Cardiac muscle cell (in vitro differentiated cells and primary cell): ENCODE data around the gene SLC25A12. TPM values are rescaled to one million over a fixed set of nuclear protein-coding genes. Genes with fewer than 3 reads are reported as not detected.

ENCODE experiments used
- DNase-seq, 2 donors: peaks; one replicate each; pipeline versions ENCODE4 v3.0.0 to v3.0.0-alpha.2; 2010 to 2017; ENCODE audit warnings: low read depth in 1 of 2, low spot score in 1 of 2
- H3K27ac ChIP-seq: fragments of 200-600 bp; sonication (generic); 2 replicates; pipeline ENCODE4 v1.5.1; 2016
- H3K27me3 ChIP-seq: fragments of 200-600 bp; sonication (generic); 2 replicates; pipeline ENCODE4 v1.6.0; 2016; ENCODE audit warnings: control low read depth
- H3K36me3 ChIP-seq: fragments of 200-600 bp; sonication (generic); 2 replicates; pipeline ENCODE4 v1.5.1; 2016; ENCODE audit warnings: control low read depth
- H3K4me1 ChIP-seq: fragments of 200-600 bp; sonication (generic); 2 replicates; pipeline ENCODE4 v1.8.1; 2017; ENCODE audit warnings: low read depth, mild to moderate bottlenecking, mixed run types
- H3K4me3 ChIP-seq: fragments of 200-600 bp; sonication (generic); 2 replicates; pipeline ENCODE4 v1.5.1; 2016; ENCODE audit warnings: mild to moderate bottlenecking
- H3K9me3 ChIP-seq: fragments of 200-600 bp; sonication (generic); 2 replicates; pipeline ENCODE4 v1.5.1; 2017; ENCODE audit warnings: low read depth, mild to moderate bottlenecking, control low read depth
- polyA plus RNA-seq: library from polyadenylated mRNA; unstranded; fragments of >200 nt; fragmentation: Nextera tagmentation; extraction: Ambion mirVana; gene quantifications from 2 replicates; pipeline ENCODE4 v1.2.1, GENCODE V29; 2016
- total RNA-seq: library from RNA; depleted of rRNA; stranded (reverse); fragments of >200 nt; gene quantifications from 2 replicates; pipeline ENCODE4 v1.2.3, GENCODE V29; 2016
- TF ChIP-seq, protein P1 (sequence below): IDR thresholded peaks from 2 replicates; pipeline ENCODE4 v1.5.1; 2012; ENCODE audit warnings: low read depth, mild to moderate bottlenecking, low read length

The SLC25A12 gene
- total and polyA plus RNA-seq, 2 experiments from 2014 or later, result 25.5 to 53.3 TPM

DNA sequence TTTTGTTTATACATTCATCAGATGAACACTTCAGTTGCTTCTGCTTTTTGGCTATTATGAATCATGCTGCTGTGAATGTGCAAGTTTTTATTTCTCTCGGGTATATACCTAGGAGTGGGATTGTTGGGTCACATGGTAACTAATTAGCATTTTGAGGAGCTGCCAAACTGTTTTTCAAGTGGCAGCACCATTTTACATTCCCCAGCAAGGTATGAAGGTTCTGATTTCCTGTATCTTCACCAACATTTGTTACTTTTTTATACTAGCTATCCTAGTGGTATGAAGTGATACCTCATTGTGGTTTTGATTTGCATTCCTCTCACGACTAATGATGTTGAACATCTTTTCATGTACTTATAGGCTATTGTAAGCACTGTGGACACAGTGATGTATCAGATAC is 152.9 kb downstream of the SLC25A12 start:
- H3K4me3 ChIP-seq, result no peak overlapping the region
- no peaks in the 10 kb centered on the region for H3K4me1 ChIP-seq
- no peaks in the 10 kb centered on the region for H3K9me3 ChIP-seq
- no peak overlapping the region for H3K27ac ChIP-seq
- H3K27me3 ChIP-seq, result no peaks in the 10 kb centered on the region
- peak in 1 of 2 donors; percentile 5 for DNase-seq
- TF ChIP-seq, protein P1, sequence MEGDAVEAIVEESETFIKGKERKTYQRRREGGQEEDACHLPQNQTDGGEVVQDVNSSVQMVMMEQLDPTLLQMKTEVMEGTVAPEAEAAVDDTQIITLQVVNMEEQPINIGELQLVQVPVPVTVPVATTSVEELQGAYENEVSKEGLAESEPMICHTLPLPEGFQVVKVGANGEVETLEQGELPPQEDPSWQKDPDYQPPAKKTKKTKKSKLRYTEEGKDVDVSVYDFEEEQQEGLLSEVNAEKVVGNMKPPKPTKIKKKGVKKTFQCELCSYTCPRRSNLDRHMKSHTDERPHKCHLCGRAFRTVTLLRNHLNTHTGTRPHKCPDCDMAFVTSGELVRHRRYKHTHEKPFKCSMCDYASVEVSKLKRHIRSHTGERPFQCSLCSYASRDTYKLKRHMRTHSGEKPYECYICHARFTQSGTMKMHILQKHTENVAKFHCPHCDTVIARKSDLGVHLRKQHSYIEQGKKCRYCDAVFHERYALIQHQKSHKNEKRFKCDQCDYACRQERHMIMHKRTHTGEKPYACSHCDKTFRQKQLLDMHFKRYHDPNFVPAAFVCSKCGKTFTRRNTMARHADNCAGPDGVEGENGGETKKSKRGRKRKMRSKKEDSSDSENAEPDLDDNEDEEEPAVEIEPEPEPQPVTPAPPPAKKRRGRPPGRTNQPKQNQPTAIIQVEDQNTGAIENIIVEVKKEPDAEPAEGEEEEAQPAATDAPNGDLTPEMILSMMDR, result no peak
- peaks cover 51% of the 10 kb centered on the region for H3K36me3 ChIP-seq

DNA sequence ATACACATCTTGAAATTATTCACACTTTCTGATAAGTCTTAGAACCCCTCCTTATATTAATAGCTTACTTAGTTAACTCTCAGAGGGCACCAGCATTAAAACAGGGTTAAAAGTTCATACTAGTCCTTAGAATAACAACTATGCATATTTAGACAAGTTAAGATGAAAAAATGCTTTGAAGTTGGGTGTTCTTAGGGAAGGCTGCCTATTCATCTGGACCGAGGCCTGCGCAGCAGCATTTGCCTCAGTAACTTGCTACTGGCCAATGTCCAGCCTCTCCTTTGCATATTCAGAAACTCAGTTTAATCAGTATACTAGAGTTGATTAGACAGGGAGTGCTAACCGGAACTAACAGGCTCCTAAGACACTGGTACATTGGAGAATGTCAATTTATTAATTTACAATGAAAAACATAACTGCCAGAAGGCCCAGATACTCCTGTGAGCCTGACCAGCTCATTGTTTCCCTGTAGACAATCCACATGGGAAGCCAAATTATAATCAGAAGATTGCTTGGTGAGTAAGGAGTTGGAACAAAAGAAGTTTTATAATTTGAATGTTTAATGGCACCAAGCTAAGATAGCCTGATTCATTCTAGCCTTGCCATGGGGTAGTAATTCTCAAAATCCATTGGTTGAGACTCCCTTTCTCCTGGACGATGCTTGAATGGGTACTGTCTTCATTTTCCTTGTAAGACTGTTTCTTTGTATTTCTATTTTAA is 157.9 kb downstream of the SLC25A12 start:
- no peaks in the 10 kb centered on the region for H3K9me3 ChIP-seq
- H3K36me3 ChIP-seq, result peaks cover 22% of the 10 kb centered on the region
- no peaks in the 10 kb centered on the region for H3K4me1 ChIP-seq
- no peak overlapping the region for H3K27ac ChIP-seq
- TF ChIP-seq, protein P1, result no peak
- H3K4me3 ChIP-seq, result no peak overlapping the region
- H3K27me3 ChIP-seq, result no peaks in the 10 kb centered on the region
- DNase-seq, result no peak

Other genes starting within 250 kb of the SLC25A12 start
- 79.9 and 82.4 TPM in 2 replicates for gene DYNC1I2, start 206.8 kb downstream of the SLC25A12 start, total RNA-seq
- gene DYNC1I2, start 206.8 kb downstream of the SLC25A12 start, polyA plus RNA-seq, result 62.2 and 67.5 TPM in 2 replicates
- gene HAT1, start 28.2 kb upstream of the SLC25A12 start, total RNA-seq, result 30.7 and 33.6 TPM in 2 replicates
- gene HAT1, start 28.2 kb upstream of the SLC25A12 start, polyA plus RNA-seq, result 64.3 and 84.0 TPM in 2 replicates
- gene METAP1D, start 105.7 kb upstream of the SLC25A12 start, total RNA-seq, result 3.0 and 4.0 TPM in 2 replicates
- 7.3 and 12.0 TPM in 2 replicates for gene METAP1D, start 105.7 kb upstream of the SLC25A12 start, polyA plus RNA-seq
- gene DLX1, start 191.3 kb upstream of the SLC25A12 start, total RNA-seq, result not detected in 2 replicates
- gene DLX1, start 191.3 kb upstream of the SLC25A12 start, polyA plus RNA-seq, result not detected in 2 replicates
- gene DLX2, start 208.7 kb upstream of the SLC25A12 start, total RNA-seq, result not detected in 2 replicates
- gene DLX2, start 208.7 kb upstream of the SLC25A12 start, polyA plus RNA-seq, result 0.26 TPM in 1 of 2 replicates, not detected in the other